H1 (cell line): Measurements from ENCODE around the gene ACTR1A. TPM values are rescaled to one million over a fixed set of nuclear protein-coding genes. Genes with fewer than 3 reads are reported as not detected.

Source experiments
- ASH2L ChIP-seq: fragments of 200-600, 300-600 bp; sonication (generic); IDR thresholded peaks from one replicate; pipeline ENCODE4 v1.7.1; 2017; ENCODE audit warnings: low read length
- CHD2 ChIP-seq: IDR thresholded peaks from 2 replicates; pipeline ENCODE4 v1.6.1; 2012; ENCODE audit warnings: low read length, improper control_type of control experiment
- HDAC6 ChIP-seq: IDR thresholded peaks from one replicate; pipeline ENCODE4 v1.7.1; 2012; ENCODE audit warnings: low read depth, mild to moderate bottlenecking, inconsistent platforms, low read length, moderate library complexity
- POLR2AphosphoS5 ChIP-seq: IDR thresholded peaks from 2 replicates; pipeline ENCODE4 v1.6.1; 2011; ENCODE audit warnings: low read depth, low read length
- SIRT6 ChIP-seq: IDR thresholded peaks from one replicate; pipeline ENCODE4 v1.7.1; 2012; ENCODE audit warnings: low read length, inconsistent platforms
- TCF12 ChIP-seq: IDR thresholded peaks from 2 replicates; pipeline ENCODE4 v1.6.1; 2011; ENCODE audit warnings: low read depth, mild to moderate bottlenecking, low read length
- polyA plus RNA-seq, 7 experiments: library from polyadenylated mRNA; depleted of rRNA in 3 of 7; stranded (reverse) in 5 of 7; unstranded in 2 of 7; fragments of >200 nt in 5 of 7; fragments of 200-250 nt in 2 of 7; gene quantifications; 1 replicate in 5 of 7; 2 replicates in 1 of 7; 4 replicates in 1 of 7; pipeline versions ENCODE4 v1.2.1 to v1.2.3, GENCODE V29; 2011 to 2013; ENCODE audit warnings: missing spikeins in 2 of 7, mixed read lengths in 2 of 7
- total RNA-seq: library from RNA; stranded (reverse); fragmentation: NEBNext Ultra II Directional; extraction: Animal tissue kit (Norgen Biotek cat#: 25700); gene quantifications from 2 replicates; pipeline ENCODE4 v1.2.1, GENCODE V29; 2021
- TF ChIP-seq, protein P1 (sequence below): fragments of 300-600 bp; sonication (generic); IDR thresholded peaks from 2 replicates; pipeline ENCODE4 v1.7.1; 2012; ENCODE audit warnings: low read length, moderate library complexity, mild to moderate bottlenecking, inconsistent platforms; ENCODE audit not compliant: insufficient replicate concordance
- TF ChIP-seq, protein P2 (sequence below): IDR thresholded peaks from 2 replicates; pipeline ENCODE4 v1.6.1; 2012; ENCODE audit warnings: inconsistent platforms

ACTR1A gene
- total and polyA plus RNA-seq, 2 of the 8 experiments (the other 6 are each of a cell fraction or from before 2014, with no cell fraction given): 78.6 to 86.3 TPM

DNA sequence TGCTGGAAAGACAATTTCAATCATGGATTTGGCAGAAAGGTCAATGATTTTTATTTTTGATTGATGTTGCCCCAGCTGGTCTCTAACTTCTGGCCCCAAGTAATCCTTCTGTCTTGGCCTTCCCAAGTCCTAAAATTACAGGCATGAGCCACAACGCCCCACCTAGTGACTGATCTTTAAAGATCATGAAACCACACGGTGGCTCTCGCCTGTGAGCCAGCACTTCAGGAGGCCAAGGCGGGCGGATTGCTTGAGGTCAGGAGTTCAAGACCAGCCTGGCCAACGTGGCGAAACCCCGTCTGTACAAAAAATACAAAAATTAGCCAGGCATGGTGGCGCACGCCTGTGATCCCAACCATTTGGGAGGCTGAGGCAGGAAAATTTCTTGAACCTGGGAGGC is 38.5 kb downstream of the ACTR1A start (continued):
- TF ChIP-seq, protein P1, sequence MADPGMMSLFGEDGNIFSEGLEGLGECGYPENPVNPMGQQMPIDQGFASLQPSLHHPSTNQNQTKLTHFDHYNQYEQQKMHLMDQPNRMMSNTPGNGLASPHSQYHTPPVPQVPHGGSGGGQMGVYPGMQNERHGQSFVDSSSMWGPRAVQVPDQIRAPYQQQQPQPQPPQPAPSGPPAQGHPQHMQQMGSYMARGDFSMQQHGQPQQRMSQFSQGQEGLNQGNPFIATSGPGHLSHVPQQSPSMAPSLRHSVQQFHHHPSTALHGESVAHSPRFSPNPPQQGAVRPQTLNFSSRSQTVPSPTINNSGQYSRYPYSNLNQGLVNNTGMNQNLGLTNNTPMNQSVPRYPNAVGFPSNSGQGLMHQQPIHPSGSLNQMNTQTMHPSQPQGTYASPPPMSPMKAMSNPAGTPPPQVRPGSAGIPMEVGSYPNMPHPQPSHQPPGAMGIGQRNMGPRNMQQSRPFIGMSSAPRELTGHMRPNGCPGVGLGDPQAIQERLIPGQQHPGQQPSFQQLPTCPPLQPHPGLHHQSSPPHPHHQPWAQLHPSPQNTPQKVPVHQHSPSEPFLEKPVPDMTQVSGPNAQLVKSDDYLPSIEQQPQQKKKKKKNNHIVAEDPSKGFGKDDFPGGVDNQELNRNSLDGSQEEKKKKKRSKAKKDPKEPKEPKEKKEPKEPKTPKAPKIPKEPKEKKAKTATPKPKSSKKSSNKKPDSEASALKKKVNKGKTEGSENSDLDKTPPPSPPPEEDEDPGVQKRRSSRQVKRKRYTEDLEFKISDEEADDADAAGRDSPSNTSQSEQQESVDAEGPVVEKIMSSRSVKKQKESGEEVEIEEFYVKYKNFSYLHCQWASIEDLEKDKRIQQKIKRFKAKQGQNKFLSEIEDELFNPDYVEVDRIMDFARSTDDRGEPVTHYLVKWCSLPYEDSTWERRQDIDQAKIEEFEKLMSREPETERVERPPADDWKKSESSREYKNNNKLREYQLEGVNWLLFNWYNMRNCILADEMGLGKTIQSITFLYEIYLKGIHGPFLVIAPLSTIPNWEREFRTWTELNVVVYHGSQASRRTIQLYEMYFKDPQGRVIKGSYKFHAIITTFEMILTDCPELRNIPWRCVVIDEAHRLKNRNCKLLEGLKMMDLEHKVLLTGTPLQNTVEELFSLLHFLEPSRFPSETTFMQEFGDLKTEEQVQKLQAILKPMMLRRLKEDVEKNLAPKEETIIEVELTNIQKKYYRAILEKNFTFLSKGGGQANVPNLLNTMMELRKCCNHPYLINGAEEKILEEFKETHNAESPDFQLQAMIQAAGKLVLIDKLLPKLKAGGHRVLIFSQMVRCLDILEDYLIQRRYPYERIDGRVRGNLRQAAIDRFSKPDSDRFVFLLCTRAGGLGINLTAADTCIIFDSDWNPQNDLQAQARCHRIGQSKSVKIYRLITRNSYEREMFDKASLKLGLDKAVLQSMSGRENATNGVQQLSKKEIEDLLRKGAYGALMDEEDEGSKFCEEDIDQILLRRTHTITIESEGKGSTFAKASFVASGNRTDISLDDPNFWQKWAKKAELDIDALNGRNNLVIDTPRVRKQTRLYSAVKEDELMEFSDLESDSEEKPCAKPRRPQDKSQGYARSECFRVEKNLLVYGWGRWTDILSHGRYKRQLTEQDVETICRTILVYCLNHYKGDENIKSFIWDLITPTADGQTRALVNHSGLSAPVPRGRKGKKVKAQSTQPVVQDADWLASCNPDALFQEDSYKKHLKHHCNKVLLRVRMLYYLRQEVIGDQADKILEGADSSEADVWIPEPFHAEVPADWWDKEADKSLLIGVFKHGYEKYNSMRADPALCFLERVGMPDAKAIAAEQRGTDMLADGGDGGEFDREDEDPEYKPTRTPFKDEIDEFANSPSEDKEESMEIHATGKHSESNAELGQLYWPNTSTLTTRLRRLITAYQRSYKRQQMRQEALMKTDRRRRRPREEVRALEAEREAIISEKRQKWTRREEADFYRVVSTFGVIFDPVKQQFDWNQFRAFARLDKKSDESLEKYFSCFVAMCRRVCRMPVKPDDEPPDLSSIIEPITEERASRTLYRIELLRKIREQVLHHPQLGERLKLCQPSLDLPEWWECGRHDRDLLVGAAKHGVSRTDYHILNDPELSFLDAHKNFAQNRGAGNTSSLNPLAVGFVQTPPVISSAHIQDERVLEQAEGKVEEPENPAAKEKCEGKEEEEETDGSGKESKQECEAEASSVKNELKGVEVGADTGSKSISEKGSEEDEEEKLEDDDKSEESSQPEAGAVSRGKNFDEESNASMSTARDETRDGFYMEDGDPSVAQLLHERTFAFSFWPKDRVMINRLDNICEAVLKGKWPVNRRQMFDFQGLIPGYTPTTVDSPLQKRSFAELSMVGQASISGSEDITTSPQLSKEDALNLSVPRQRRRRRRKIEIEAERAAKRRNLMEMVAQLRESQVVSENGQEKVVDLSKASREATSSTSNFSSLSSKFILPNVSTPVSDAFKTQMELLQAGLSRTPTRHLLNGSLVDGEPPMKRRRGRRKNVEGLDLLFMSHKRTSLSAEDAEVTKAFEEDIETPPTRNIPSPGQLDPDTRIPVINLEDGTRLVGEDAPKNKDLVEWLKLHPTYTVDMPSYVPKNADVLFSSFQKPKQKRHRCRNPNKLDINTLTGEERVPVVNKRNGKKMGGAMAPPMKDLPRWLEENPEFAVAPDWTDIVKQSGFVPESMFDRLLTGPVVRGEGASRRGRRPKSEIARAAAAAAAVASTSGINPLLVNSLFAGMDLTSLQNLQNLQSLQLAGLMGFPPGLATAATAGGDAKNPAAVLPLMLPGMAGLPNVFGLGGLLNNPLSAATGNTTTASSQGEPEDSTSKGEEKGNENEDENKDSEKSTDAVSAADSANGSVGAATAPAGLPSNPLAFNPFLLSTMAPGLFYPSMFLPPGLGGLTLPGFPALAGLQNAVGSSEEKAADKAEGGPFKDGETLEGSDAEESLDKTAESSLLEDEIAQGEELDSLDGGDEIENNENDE: no peak
- TF ChIP-seq SIRT6 (no peak), POLR2AphosphoS5 (no peak), ASH2L (no peak), CHD2 (no peak), HDAC6 (no peak), TCF12 (no peak)
- TF ChIP-seq, protein P2, sequence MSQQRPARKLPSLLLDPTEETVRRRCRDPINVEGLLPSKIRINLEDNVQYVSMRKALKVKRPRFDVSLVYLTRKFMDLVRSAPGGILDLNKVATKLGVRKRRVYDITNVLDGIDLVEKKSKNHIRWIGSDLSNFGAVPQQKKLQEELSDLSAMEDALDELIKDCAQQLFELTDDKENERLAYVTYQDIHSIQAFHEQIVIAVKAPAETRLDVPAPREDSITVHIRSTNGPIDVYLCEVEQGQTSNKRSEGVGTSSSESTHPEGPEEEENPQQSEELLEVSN: no peak
